Upper lobe of right lung (tissue), 1 donor: ENCODE measurements around the gene RPH3AL. TPM values are rescaled to one million over a fixed set of nuclear protein-coding genes. Genes with fewer than 3 reads are reported as not detected.
A peak's percentile ranks its signal among the peaks of the same experiment; 100 is the strongest.

Experiments
- ATAC-seq: fragments of 200-7000 bp; cut with Tn5 transposase; one replicate; pipeline ENCODE4 v1.9.1; 2020; ENCODE audit warnings: mild to moderate bottlenecking, moderate library complexity
- DNase-seq: peaks from one replicate; pipeline ENCODE4 v3.0.0-alpha.2; 2020
- H3K27ac ChIP-seq: fragments of 200-600 bp; one replicate; pipeline ENCODE4 v1.8.0; 2022
- H3K27me3 ChIP-seq: fragments of 200-600 bp; one replicate; pipeline ENCODE4 v1.8.0; 2022; ENCODE audit warnings: mild to moderate bottlenecking
- H3K36me3 ChIP-seq: fragments of 200-600 bp; one replicate; pipeline ENCODE4 v1.8.0; 2022
- H3K4me1 ChIP-seq: fragments of 200-600 bp; one replicate; pipeline ENCODE4 v1.8.0; 2022
- H3K4me3 ChIP-seq: fragments of 200-600 bp; one replicate; pipeline ENCODE4 v1.8.0; 2022; ENCODE audit warnings: mild to moderate bottlenecking
- H3K9me3 ChIP-seq: fragments of 200-600 bp; one replicate; pipeline ENCODE4 v1.8.0; 2022
- CTCF ChIP-seq: fragments of 200-600 bp; IDR thresholded peaks from one replicate; pipeline ENCODE4 v1.8.0; 2022; ENCODE audit warnings: antibody characterized with exemption
- intact Hi-C: fragments of 100-400 bp; cut with DNase I; formaldehyde crosslinking; loops from one replicate; pipeline ENCODE4 v1.11.0; 2022
- total RNA-seq: library from RNA; stranded (reverse); fragmentation: NEBNext Ultra II Directional; extraction: Animal tissue kit (Norgen Biotek cat#: 25700); gene quantifications from one replicate; pipeline ENCODE4 v1.2.1, GENCODE V29; 2021
- donor health status: DM: no; HTN: yes; CAD: no; lungs with severe emphysema.

RPH3AL gene
- total RNA-seq, 1 donor from 2014 or later: 33.3 TPM

- Histone ChIP-seq H3K36me3 (no peaks in the 10 kb centered on the region), H3K9me3 (no peaks in the 10 kb centered on the region), H3K4me3 (no peak overlapping the region), H3K4me1 (no peaks in the 10 kb centered on the region), H3K27me3 (no peaks in the 10 kb centered on the region), H3K27ac (no peak overlapping the region)
- intact Hi-C loops: no loop called here
- no peak for DNase-seq
- TF ChIP-seq CTCF: no peak
- ATAC-seq: peak; percentile 26
Measured at GRCh38 chr17:214881-215331, 137.7 kb downstream of the RPH3AL start.

GRCh38 chr17:213286-214105 is 139.1 kb downstream of the RPH3AL start:
- no peaks in the 10 kb centered on the region for H3K27me3 ChIP-seq
- no peak for ATAC-seq

GRCh38 chr17:210402-210801 is 142.2 kb downstream of the RPH3AL start:
- no peak for ATAC-seq
- TF ChIP-seq CTCF: no peak

More at GRCh38 chr17:213286-214105, 139.1 kb downstream of the RPH3AL start:
- intact Hi-C loops: no loop called here
- Histone ChIP-seq H3K36me3 (no peaks in the 10 kb centered on the region), H3K9me3 (no peaks in the 10 kb centered on the region), H3K4me3 (no peak overlapping the region), H3K27ac (no peak overlapping the region), H3K4me1 (no peaks in the 10 kb centered on the region)
- DNase-seq: no peak
- TF ChIP-seq CTCF: no peak

GRCh38 chr17:208429-208828 is 144.2 kb downstream of the RPH3AL start:
- DNase-seq (no peak), ATAC-seq (no peak)
- Histone ChIP-seq H3K36me3 (no peaks in the 10 kb centered on the region), H3K9me3 (no peaks in the 10 kb centered on the region), H3K4me1 (no peaks in the 10 kb centered on the region), H3K27me3 (no peaks in the 10 kb centered on the region), H3K4me3 (no peak overlapping the region), H3K27ac (no peak overlapping the region)
- TF ChIP-seq CTCF: no peak
- intact Hi-C loops: no loop called here

More at GRCh38 chr17:210402-210801, 142.2 kb downstream of the RPH3AL start:
- Histone ChIP-seq H3K27me3 (no peaks in the 10 kb centered on the region), H3K27ac (no peak overlapping the region), H3K4me1 (no peaks in the 10 kb centered on the region), H3K4me3 (no peak overlapping the region), H3K36me3 (no peaks in the 10 kb centered on the region), H3K9me3 (no peaks in the 10 kb centered on the region)
- no peak for DNase-seq
- intact Hi-C loops: no loop called here

- Histone ChIP-seq H3K4me3 (no peak overlapping the region), H3K4me1 (no peaks in the 10 kb centered on the region), H3K27ac (no peak overlapping the region), H3K27me3 (no peaks in the 10 kb centered on the region), H3K9me3 (no peaks in the 10 kb centered on the region), H3K36me3 (no peaks in the 10 kb centered on the region)
- no peak for ATAC-seq
- TF ChIP-seq CTCF: no peak
- DNase-seq: no peak
- intact Hi-C loops: no loop called here
Measured at GRCh38 chr17:207775-208174, 144.8 kb downstream of the RPH3AL start.
